ENCODE data around the gene KIF11.

KIF11 gene

GRCh38 chr10:92688573-92688926 is 95.6 kb downstream of the KIF11 start:
- no peak for DNase-seq (ENCODE audit: low spot score)

DNA sequence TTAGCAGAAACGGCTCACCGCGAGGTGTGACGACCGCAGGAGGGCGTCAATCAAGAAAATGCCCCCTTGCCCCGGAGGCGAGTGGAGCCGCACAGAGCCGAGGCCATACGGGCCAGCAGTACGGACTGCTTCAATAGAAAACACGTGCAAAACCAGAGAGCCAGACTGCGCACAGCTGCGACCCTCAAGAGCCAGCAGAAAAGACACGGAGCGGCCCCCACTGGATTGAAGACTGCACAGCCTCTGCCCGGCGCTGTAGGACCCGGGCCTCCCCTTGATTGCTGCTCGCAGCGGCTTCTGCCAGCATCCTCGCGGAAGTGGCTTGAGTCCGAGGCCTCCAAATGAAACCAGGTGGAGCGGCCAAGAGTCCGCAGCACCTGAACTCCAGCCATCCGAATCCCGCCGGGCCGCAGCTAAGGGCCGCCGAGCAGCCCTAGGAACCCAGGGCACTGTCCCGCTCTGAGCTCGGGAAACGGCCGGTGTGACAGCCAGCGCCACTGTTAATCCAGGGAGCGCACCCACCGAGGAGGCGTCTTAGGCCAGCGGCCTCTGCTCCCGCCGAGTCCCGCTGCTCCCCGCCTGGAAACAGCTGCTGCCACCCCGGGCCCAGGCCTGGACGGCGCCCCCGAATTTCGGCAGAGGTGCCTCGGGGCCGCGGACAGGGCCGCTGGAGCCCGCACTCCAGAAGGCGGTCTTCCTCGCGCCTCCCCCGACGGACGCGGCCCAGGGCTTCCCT is 96.2 kb downstream of the KIF11 start:
- no peak for DNase-seq (ENCODE audit: low spot score)

DNA sequence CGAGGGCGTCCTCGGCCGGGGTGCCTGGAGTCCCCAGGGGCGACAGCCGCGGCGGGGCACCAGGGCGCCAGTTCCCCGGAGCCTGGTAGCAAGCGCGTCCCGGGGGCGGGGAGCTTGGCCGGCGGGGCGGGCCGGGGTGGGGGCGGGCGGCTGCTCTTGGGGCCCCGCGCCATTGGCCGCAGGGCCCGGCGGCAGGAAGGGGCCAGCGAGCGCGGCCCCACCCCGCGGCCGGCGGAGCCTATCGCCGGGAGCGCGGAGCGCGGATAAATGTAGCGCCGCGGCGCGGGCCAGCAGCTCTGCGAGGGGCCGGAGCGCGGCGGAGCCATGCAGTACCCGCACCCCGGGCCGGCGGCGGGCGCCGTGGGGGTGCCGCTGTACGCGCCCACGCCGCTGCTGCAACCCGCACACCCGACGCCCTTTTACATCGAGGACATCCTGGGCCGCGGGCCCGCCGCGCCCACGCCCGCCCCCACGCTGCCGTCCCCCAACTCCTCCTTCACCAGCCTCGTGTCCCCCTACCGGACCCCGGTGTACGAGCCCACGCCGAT is 96.8 kb downstream of the KIF11 start, which contains the start of gene HHEX:
Gene HHEX (plus strand): TSS at position 293 of the 548 bp plus-strand sequence. CDS start 32 bp downstream, at position 325.
- DNase-seq (ENCODE audit: low spot score), result peak; percentile 73

DNA sequence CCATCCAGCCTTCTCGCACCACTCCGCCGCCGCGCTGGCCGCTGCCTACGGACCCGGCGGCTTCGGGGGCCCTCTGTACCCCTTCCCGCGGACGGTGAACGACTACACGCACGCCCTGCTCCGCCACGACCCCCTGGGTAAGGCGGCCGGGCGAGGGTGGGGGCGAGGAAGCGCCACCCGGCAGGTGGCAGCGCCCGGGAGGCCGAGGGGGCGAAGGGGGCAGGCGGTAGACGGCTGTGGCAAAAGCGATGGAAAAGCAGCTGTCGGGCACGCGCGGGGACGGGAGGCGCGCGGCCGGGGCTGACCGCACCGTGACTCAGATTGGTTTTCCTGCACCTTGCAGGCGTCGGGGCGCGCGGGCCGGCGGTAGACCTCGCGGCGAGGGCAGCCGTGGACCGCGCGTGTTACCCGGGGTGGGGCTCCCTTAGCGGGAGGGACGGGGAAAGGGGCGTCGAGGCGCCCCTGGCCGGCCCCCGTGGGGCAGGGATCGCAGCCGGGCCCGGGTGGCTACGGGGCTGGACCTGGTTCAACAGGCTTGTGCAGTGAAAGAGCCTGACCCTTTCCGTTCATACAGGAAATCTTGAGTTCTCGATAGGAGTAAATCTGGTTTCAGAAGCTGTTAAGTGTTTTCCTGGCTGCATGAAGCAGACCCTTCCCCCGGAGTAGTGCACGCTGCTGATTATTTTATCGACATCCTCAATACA is 97.4 kb downstream of the KIF11 start:
- DNase-seq (ENCODE audit: low spot score), result peak; percentile 78

GRCh38 chr10:92690915-92691590 is 98.1 kb downstream of the KIF11 start:
- peak; percentile 90 for DNase-seq (ENCODE audit: low spot score)

DNA sequence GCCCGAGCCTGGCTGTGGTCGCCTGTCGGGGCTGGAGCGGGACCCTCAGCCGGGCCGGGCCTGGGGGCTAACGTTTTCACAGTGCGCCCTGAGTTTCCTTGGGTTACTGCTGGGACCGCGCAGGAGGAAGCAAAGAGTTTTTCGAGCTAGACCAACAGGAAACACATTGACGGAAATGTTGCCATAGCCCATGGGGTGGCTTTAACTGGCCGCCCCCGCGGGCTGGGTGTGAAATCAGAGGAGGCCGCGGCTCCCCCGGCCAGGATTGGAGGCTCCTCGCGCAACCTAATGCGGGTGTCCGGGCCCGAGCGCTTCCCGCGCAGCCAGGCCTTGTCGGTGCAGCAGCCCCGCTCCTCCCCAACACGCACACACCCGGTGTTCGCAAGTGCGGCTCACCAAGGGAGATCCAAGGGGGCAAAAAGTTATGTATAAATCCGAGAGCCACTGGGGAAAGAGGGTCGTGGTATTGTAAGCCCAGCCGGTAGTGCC is 98.7 kb downstream of the KIF11 start:
- DNase-seq (ENCODE audit: low spot score), result peak; percentile 72

GRCh38 chr10:92692080-92692671 is 99.2 kb downstream of the KIF11 start:
- DNase-seq (ENCODE audit: low spot score), result no peak

DNA sequence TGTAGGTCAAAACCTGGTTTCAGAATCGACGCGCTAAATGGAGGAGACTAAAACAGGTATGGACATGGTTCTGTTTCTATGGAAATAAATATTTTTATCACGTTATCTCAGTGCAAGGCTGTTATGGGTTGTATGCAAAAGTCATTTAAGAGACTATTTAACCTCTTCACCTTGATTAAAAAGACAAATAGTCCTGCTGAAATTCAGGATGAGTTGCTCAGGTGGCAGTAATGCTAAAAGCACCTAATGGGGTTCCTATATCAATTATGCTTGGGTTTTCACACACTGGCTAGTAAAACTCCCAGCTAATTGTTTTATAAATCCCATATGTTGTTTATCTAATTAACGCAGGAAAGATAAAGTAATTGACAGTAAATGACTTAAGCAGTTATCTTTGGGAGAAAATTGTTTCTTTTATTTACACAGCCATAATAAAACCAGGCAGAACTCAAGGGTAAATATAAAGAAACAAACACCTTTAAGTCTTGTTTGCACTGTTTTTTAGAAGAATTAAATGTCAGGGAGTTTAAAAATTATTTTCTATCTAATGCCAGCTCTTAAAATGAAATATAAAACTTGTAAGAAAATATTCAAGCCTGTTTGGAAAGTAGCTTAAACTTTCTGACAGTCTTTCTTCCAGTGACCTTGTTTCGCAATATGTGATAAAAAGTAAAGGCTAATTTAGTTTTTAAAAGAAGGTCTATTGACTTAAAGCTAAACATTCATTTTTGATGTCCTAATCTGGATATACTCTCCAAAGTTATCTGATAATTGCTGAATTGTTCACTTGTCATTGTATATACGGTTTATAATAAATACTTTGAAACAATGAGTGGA is 100.0 kb downstream of the KIF11 start:
- no peak for DNase-seq (ENCODE audit: low spot score)

DNA sequence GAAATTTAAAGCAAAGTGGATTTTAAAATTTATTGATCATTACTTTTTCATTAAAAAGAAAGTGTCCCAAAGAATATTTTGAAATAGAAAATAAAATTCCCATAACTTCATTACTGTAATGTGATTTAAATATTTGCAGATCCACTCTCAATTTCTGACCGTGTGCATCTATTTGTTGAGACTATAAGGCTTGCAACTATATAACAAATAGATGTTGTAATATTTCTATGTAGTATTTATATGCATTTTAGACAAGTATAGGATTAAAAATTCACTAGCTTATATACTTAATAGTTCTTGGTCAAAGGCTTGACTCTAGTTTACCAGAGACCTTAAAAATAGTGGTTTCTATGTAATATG is 100.6 kb downstream of the KIF11 start:
- DNase-seq (ENCODE audit: low spot score), result no peak

GRCh38 chr10:92695679-92696605 is 103.0 kb downstream of the KIF11 start:
- no peak for DNase-seq (ENCODE audit: low spot score)

DNA sequence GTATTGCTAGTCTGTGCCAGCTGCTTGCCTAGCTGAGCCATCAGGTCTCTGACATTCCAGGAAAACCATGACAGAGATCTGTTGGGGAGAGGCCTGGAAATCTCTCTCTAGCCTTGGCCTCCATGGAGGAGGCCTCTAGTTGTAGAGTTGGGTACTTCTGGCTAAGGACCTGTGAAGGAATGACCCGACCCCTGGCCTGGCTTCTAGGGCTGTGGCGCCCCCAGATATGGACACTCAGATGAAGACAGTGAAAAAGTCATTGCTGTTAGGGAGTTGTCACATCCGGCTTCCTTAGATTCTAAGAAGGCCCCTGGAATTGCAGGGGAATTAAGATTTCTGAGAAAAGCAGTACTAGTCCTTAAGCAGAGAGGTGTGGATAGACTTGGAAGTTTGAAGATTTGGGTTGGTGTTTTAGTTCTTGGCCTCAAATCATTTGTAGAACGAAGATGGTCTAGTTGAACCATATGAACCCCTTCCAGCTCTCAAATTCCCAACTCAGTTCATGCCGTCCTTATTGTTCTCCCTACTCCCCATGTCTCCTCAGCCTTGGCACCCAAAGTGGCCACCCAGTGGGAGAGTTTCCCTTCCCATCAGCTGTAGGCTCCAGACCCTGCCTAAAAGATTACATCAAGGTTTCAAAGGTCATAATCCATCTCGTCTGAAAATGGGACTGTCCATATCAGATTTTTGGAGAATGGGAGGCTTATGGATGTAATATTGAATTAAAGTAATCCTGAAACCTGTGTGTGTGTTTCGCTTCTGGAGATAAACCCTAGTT is 103.9 kb downstream of the KIF11 start:
- no peak for DNase-seq (ENCODE audit: low spot score)

DNA sequence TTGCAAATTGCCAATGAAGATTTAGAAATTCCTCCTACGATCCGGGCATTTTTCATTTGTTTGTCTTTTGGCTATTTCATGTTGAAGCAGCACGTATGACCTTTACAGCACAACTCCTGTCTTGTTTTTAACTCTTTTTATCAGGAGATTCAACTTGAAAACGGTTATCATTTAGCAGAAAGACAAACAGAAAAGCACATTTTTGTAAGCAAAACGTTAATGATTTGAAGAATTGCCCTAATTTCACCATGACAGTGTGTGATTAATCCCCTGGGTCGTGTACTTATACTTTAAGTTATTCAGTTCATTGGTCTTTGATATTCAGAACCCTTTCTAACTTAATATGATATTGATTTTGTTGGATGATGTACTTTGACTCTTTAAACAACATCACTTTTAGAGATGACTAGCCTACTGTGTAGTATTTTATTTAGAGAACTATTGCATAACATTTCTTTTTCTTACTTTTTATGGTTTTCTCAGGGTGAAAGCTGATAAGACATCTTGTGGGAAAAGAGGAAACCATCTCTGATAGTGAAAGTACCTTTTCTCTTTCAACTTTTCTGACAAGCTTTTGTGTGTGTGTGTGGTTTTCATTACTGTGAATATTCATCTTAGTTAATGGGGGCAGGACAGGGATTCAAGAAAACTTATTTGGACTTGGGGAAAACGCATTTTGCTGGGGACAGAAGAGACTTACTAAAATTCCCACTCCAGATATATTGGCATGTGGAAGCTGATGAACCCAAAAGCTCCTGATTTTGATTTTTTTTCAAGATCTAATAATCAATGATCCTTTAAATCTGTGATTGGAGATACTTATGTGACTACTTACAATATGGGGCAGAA is 105.0 kb downstream of the KIF11 start:
- DNase-seq (ENCODE audit: low spot score), result no peak

GRCh38 chr10:92699193-92699517 is 106.2 kb downstream of the KIF11 start:
- DNase-seq (ENCODE audit: low spot score), result no peak

DNA sequence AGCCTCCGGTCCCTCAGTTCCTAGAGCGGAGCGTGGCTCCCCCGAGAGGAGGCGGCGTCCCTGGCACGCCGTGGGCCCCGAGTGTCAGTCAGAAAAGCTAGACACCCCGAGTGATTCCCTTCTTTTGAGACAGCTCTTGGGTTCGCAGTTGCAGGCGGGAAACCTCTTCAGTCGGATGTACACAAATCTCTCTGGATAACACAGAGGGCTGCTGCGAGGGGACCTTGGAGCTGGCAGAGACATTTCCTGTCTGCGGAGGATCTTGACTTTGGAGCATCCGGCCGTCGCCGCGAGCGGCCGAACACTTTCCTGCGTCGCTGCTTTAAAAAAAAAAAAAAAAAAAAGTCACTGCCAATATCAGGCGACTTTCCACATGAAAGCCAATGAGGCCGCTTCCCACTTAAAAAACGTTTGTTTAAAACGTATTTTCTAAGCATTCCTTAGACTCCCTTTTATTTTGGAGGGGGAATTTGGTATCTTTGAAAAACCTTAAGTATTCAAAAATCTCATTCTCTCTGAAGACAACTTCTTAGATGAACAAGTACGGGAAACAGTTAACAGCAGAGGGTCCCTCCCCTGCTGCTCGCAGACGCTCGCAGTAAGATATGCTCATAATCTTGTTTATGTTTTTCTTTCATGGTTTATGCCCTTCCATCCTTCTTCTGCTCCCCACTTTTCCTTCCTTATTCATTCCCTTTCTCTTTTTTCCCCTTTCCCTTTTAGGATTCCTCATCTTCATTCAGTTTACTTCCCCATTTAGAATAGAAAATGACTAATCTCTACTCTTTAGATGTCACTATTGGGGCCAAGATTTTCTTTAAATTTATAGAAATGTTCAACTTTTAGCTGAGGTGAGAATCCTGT is 106.8 kb downstream of the KIF11 start:
- DNase-seq (ENCODE audit: low spot score), result peak; percentile 77

DNA sequence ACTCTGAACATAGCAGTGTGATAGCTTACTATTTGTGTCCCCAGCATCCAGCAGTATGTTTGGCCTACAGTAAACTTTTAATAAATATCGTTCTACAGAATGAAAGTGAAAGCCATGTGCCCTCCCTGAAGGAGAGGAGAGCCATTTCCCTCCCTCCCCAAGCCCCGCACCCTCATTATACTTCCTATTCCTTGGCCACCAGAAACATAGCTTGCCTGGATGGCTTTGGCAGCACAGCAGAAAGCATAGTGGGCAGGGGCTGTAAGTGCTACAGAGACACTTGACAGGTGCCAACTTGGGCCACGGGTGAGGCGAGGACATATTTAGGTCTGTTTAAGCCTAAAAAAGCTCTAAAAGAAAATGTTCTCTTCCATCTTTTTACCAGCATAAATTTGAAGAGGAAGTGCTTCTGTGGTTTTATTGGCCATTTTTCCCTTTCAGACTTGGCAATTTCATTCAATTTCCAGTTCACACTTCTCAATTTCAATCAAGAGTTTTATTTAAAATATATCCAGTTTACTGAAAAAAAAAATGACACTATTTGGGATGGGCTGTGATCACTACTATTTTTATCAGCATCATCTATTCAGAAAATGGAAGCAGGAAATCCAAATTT is 109.5 kb downstream of the KIF11 start:
- DNase-seq (ENCODE audit: low spot score), result no peak

Measured in kidney capillary endothelial cell (primary cell).